Activated naive CD4-positive, alpha-beta T cell treated with Interleukin-2 at 50 U/mL for 16 hours (primary cell): ENCODE results near the gene GIPC1.
"Not testable (repeated sequence)": the region's sequence is repeated elsewhere in the genome, so short reads cannot be mapped to it uniquely, and the experiment has no call there.

ENCODE experiments used
- DNase-seq: peaks from one replicate; pipeline ENCODE4 v3.0.0-alpha.2; 2020

The GIPC1 gene

DNA sequence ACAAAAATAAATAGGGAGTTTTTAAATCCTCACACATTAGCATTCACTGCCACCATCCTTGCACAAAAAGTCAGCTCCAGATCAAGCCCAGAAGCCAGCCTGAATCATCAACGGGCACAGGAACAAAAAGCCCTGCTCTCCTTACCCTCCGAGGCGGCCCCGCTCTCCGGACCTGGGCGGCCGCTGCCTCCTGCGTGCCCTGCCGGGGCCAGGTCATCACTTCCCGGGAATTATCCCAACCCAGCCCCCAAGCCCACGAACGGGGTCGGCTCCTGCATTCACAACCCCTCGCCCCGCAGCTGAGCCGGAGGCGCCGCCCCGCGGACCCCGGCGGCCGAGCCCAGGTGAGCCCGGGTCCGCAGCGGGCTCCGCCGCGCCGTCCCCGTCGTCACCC is 21.5 kb upstream of the GIPC1 start:
- no peak for DNase-seq

DNA sequence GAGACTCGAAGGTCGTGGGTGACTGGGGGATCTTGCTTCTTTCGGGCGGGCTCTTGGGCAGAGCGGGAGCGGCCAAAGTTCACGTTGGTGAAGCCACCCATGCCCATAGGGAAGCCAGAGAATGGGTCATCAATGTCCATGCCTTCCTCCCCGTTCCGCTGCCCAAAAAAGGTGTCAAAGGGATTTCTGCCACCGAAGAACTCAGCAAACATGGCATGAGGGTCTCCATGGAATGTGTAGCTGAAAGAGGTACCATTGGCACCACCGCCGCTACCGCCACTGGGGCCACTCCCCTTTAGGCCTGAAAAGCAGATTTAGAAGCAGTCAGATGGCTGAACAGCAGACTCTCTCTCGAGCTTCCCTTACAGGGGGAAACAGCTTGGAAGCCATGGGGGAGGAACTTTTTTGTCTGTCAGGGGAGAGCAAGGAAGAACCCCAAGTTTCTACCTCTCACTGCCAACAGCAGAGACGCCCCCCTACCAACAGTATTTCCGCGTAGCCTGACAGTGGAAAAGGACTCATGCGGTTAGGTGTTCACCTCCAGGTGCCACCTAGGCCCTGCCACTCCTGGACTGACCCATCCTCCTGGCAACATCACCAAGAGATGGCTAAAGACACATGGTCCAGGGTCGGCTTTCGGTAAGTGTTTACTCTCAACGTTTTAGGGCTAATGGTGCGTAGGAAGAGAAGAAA is 21.0 kb upstream of the GIPC1 start:
- DNase-seq = no peak

GRCh38 chr19:14516048-14516534 is 20.2 kb upstream of the GIPC1 start:
- DNase-seq = no peak

- DNase-seq = no peak
These were observed 19.6 kb upstream of the GIPC1 start for GRCh38 chr19:14515501-14516047.

- no peak for DNase-seq
These were observed 18.4 kb upstream of the GIPC1 start for GRCh38 chr19:14514215-14514863.

- no peak for DNase-seq
These were observed 16.6 kb upstream of the GIPC1 start for GRCh38 chr19:14512406-14512961.

- no peak for DNase-seq
These were observed 15.3 kb upstream of the GIPC1 start for GRCh38 chr19:14511229-14511593.

DNA sequence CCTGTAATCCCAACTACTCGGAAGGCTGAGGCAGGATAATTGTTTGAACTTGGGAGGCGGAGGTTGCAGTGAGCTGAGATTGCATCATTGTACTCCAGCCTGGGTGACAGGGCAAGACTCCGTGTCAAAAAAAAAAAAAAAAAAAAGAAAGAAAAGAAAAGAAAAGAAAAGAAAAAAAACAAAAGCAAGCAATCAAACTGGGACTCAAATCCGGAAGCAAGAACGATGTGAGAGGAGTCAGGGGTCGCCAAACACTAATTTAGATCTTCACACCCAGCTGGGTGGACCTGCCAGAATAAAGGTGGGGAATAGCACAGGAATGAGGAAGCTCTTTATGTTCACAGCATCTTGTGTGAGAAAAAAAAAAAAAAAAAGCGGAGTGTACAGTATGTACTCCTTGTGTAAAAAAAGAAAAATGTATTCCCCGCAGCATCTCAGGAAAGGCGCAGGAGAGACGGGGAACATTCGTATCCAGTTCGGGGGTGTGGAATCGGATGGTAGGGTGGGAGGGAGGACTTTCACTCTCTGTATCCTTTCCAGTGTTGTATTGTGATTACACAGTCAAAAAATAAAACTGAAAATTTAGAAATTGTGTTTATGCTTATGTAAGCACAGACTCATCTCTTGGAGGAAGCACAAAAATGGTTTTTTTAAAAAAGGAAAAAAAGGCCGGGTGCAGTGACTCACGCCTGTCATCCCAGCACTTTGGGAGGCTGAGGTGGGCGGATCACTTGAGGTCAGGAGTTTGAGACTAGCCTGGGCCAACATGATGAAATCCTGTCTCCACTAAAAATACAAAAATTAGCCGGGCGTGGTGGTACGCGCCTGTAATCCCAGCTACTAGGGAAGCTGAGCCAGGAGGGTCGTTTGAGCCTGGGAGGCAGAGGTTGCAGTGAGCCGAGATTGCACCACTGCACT is 14.6 kb upstream of the GIPC1 start:
- DNase-seq = no peak

GRCh38 chr19:14507704-14508542 is 12.0 kb upstream of the GIPC1 start:
- DNase-seq = no peak

DNA sequence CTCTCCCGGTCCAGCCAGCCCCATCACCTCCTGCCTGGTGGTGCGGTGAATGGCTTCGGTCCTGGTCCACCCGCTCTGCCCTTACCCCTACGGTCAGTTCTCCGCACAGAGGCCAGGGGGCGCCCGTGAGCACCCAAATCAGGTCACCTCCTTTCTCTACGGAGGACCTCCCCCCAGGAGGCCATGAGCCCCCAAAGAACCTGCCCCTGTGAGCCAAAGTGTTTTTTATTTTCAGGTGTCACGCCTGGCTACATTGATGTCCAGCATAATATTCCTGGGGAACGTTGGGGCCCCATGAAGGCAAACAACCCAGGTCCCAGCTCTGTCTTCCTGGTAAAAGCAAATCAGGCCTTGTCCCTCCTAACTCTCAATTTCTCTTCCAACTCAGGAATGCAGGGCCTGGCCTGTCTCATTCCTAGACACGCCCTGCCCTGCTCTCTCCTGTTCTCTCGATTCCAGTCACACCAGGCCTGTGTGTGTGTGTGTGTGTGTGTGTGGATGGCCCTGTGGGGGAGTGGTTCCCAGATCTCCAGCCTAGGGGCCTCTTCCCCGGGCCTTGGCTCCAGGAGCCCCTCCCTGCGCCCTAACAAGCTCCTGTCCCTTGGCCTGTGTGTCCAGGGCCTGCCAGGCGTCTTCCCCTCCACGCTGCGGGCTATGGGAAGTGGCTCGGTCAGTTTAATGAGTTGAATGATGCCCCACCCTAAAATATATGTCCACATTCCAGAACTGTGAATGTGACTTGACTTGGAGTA is 9.7 kb upstream of the GIPC1 start:
- peak; percentile 76 for DNase-seq

DNA sequence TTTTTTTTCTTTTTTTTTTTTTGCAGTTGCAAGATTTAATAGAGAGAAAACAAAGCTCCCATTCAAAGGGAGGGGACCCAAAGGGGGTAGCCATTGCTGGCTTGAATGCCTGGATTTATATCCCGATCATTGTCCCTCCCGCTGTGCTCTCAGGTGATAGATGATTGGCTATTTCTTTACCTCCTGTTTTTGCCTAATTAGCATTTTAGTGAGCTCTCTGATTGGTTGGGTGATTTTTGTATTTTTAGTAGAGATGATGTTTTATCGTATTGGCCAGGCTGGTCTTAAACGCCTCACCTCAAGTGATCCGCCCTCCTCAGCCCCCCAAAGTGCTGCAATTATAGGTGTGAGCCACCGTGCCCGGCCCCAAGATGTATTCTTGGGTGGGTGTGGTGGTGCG is 8.6 kb upstream of the GIPC1 start:
- not testable (repeated sequence) for DNase-seq

GRCh38 chr19:14503285-14503684 is 7.4 kb upstream of the GIPC1 start:
- no peak for DNase-seq

GRCh38 chr19:14502334-14503092 is 6.6 kb upstream of the GIPC1 start:
- no peak for DNase-seq

DNA sequence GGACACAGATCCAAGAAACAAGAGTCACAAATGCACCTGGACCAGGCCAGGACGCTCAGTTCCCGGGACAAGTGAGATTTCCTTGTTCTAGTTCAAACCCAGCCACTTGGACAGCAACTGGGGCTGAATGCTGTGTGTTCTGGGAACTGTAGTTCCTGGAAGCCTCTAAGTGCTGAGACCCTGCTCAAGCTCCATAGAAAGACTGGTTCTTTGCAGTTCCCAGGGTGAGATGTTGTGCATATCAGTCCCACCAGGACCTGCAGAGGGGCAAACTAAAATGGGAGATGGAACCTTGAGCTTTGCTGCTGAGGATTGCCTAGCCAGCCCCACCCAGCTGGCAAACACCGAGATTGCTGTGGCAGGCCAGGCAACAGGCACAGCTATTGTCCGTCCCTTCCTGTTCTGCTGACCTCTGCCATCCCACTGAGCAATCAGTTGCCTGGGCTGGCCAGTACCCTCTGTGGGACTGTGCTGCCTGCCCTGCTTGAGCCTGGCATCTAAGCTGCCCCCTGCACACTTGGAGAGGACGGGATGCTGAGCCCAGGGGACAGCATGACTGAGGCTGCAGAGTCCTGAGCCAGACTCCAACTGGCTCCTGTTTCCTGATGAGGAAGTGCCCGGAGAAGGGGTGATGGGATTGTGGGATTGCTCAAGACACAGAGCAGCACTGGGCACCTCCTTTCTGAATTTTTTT is 1.4 kb upstream of the GIPC1 start:
- no peak for DNase-seq

- DNase-seq = no peak
These were observed 904 bp upstream of the GIPC1 start for GRCh38 chr19:14496834-14497227.

DNA sequence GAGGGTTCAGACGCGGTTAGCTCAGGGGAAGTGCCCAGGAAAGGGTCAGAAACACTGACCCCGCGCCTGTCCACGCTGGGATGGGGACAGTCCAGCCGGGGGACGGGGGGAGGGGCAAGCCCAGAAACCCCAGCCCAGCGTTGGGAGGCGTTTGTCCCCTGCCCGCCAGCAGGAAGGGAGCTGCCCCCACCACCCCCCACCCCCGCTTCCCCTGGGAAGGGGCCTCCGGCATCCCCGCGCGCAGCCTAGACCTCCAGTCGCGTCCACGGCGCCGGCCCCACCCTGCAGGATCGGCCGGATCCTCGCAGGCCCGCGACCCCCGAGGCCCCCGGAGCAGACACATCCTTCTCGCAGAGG is 277 bp downstream of the GIPC1 start:
- DNase-seq = no peak

DNA sequence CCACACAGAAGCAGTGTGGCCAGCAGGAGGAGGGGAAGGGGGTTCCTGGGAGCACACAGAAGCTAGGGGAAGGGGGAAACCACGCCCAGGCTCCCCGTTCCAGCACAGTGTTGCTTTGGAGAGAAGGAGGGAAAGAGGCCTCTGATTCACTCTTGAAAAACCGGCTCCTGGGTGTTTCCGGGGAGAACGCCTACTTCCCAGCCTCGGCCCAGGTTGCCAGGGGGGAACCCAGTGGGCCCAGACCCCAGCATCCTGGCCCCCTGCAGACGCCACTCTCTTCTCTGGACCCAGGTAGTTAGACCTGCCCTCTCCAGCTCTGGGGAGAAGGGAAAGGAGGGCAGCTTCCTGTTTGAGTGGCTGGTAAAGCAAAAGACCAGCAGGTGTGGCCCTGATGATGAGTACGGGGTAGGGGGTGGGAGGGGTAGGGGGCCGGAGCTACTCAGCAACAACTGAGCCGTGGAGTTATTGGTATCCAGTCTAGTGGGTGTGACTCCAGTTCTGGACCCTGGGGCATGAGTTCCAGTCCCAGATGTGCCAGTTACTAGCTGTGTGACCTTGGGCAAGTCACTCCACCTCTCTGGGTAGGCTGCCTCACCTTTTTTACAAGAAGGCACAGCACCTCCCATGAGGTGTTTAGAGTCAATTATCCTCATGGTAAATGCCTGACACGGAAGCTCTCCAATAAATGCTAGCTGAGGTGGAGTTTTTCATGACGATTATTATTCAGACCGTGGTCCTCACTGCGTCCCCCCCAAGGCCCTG is 836 bp downstream of the GIPC1 start:
- no peak for DNase-seq

DNA sequence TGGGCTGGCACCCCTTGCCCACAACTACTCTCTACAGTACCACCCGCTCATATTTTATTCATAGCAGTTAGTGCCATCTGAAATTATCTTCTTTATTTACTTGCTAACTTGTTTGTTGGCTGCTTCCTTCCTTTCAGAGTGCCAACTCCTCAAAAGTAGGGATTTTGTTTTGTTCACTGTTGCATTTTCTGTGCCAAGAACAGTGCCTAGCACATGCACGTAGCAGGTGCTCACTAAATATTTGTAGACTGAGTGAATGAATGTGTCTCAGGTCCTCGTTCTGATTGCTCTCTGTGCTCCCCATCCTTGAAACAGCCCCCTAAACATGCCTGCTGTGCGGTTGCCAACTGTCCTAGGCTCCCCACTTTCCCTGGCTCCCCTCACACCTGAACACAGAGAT is 1.5 kb downstream of the GIPC1 start:
- no peak for DNase-seq

DNA sequence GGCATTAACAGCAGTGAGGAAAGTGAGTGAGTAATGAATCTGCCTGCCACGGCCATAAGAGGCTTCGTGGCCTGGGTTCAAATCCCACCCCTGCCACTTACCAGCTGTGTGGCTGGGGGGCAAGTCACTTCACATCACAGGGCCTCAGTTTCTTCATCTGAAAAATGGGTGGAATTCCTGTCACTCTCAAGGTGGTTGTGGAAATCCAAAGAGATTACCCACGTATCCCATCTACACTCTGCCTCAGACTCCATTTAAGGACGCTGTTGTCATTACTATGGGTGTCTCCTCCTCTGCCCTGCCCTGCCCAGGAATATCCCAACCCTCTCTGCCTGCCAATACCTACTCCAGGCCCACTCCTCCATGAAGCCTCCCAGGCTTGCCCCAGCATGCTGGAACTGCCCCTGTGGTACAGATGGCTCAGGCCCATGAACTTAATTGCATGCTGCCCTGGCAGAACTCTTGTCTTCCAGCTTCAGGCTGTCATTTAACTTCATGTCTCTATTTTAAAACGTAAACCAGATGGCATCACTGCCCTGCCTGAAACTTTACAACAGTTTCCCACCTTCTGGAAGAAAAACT is 3.1 kb downstream of the GIPC1 start:
- DNase-seq = no peak
